Upper lobe of left lung (tissue), 6 donors: Measurements from ENCODE around the gene DLG5. TPM values are rescaled to one million over a fixed set of nuclear protein-coding genes. Genes with fewer than 3 reads are reported as not detected.
"Not testable (repeated sequence)": the region's sequence is repeated elsewhere in the genome, so short reads cannot be mapped to it uniquely, and the experiment has no call there.

Experiments used
- ATAC-seq, 2 donors: fragments of 200-7000 bp; cut with Tn5 transposase; one replicate each; pipeline ENCODE4 v1.9.1; 2022; ENCODE audit warnings: mild to moderate bottlenecking in 2 of 2, moderate library complexity in 2 of 2; ENCODE audit not compliant: low FRiP score in 2 of 2
- DNase-seq, 2 donors: peaks; one replicate each; pipeline ENCODE4 v3.0.0-alpha.2; 2019 to 2020
- H3K27ac ChIP-seq, 4 donors: fragments of 200-600 bp; sonication (generic); one replicate each; pipeline ENCODE4 v1.5.1; 2016 to 2019
- H3K27me3 ChIP-seq, 4 donors: fragments of 200-600 bp; sonication (generic); one replicate each; pipeline ENCODE4 v1.5.1; 2017 to 2019
- H3K36me3 ChIP-seq, 4 donors: fragments of 200-600 bp; sonication (generic); one replicate each; pipeline ENCODE4 v1.5.1; 2016 to 2019
- H3K4me1 ChIP-seq, 4 donors: fragments of 200-600 bp; sonication (generic); one replicate each; pipeline ENCODE4 v1.5.1; 2018 to 2019
- H3K4me3 ChIP-seq, 4 donors: fragments of 200-600 bp; sonication (generic); one replicate each; pipeline ENCODE4 v1.5.1; 2017 to 2019; ENCODE audit warnings: mild to moderate bottlenecking in 2 of 4, moderate library complexity in 1 of 4
- H3K9me3 ChIP-seq, 4 donors: fragments of 200-600 bp; sonication (generic); one replicate each; pipeline ENCODE4 v1.5.1; 2018 to 2019
- EP300 ChIP-seq, 4 donors: sonication (generic); formaldehyde crosslinking; IDR thresholded peaks; one replicate each; pipeline ENCODE4 v1.5.1; 2017; ENCODE audit warnings: antibody characterized with exemption in 4 of 4, control low read depth in 2 of 4
- POLR2A ChIP-seq, 4 donors: fragments of 450-650 bp; IDR thresholded peaks; one replicate each; pipeline ENCODE4 v1.5.1; 2016 to 2017; ENCODE audit warnings: antibody characterized with exemption in 4 of 4, mild to moderate bottlenecking in 2 of 4
- POLR2AphosphoS5 ChIP-seq, 2 donors: sonication (generic); formaldehyde crosslinking; IDR thresholded peaks; one replicate each; pipeline ENCODE4 v1.5.1; 2017; ENCODE audit warnings: antibody characterized with exemption in 2 of 2
- WGBS, 2 donors: methylation state at CpG; one replicate each; pipeline ENCODE4 v1.1.5; 2017 to 2018; 5-methylcytosine and 5-hydroxymethylcytosine counted together
- total RNA-seq, 6 donors: library from RNA; depleted of rRNA in 4 of 6; stranded (reverse); fragments of >200 nt in 4 of 6; gene quantifications; one replicate each; pipeline versions ENCODE4 v1.1.0 to v1.2.1, GENCODE V29; 2016 to 2021
- TF ChIP-seq, protein P1 (sequence below), 6 experiments: fragments of 450-650 bp in 4 of 6; fragments of 200-600 bp in 2 of 6; sonication (generic) in 2 of 6; IDR thresholded peaks; one replicate each; pipeline ENCODE4 v1.5.1; 2016 to 2019; ENCODE audit warnings: antibody characterized with exemption in 6 of 6
- donor health status: DM: no; HTN: no; CAD: no; lungs with moderate emphysema.
- donor health status: DM: no; HTN: yes; CAD: no; lungs with severe emphysema.

DLG5 gene
- total RNA-seq, 6 donors from 2014 or later = 14.6 to 51.3 (median 23.4) TPM

GRCh38 chr10:77770868-77771175 lies 155.7 kb downstream of the DLG5 start:
- no peaks in the 10 kb centered on the region for H3K36me3 ChIP-seq
- H3K27me3 ChIP-seq = no peaks in the 10 kb centered on the region
- 72 to 88% methylated on average over 4 to 7 of the region's 7 CpGs for WGBS, 2 donors
- TF ChIP-seq POLR2A (IDR thresholded peaks at IDR 0.05) = no peak
- no peak for TF ChIP-seq POLR2AphosphoS5 (IDR thresholded peaks at IDR 0.05)
- TF ChIP-seq, protein P1, sequence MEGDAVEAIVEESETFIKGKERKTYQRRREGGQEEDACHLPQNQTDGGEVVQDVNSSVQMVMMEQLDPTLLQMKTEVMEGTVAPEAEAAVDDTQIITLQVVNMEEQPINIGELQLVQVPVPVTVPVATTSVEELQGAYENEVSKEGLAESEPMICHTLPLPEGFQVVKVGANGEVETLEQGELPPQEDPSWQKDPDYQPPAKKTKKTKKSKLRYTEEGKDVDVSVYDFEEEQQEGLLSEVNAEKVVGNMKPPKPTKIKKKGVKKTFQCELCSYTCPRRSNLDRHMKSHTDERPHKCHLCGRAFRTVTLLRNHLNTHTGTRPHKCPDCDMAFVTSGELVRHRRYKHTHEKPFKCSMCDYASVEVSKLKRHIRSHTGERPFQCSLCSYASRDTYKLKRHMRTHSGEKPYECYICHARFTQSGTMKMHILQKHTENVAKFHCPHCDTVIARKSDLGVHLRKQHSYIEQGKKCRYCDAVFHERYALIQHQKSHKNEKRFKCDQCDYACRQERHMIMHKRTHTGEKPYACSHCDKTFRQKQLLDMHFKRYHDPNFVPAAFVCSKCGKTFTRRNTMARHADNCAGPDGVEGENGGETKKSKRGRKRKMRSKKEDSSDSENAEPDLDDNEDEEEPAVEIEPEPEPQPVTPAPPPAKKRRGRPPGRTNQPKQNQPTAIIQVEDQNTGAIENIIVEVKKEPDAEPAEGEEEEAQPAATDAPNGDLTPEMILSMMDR (IDR thresholded peaks at IDR 0.05) = no peak
- no peak for TF ChIP-seq EP300 (IDR thresholded peaks at IDR 0.05)
- H3K4me1 ChIP-seq = no peaks in the 10 kb centered on the region
- DNase-seq (no peak), ATAC-seq (no peak)
- no peak overlapping the region for H3K27ac ChIP-seq
- H3K9me3 ChIP-seq = no peaks in the 10 kb centered on the region
- no peak overlapping the region for H3K4me3 ChIP-seq

- Histone ChIP-seq H3K27ac (no peak overlapping the region), H3K4me3 (no peak overlapping the region), H3K9me3 (no peaks in the 10 kb centered on the region), H3K27me3 (no peaks in the 10 kb centered on the region), H3K4me1 (no peaks in the 10 kb centered on the region), H3K36me3 (no peaks in the 10 kb centered on the region)
- TF ChIP-seq, protein P1 (IDR thresholded peaks at IDR 0.05) = no peak
- TF ChIP-seq EP300 (IDR thresholded peaks at IDR 0.05) (no peak), POLR2AphosphoS5 (IDR thresholded peaks at IDR 0.05) (no peak), POLR2A (IDR thresholded peaks at IDR 0.05) (no peak)
- ATAC-seq (no peak), DNase-seq (no peak)
- WGBS, 2 donors = 78 to 84% methylated on average over 11 to 18 of the region's 18 CpGs
Measured at GRCh38 chr10:77770081-77770867, 156.3 kb downstream of the DLG5 start.

- no peak for DNase-seq
- no peak for ATAC-seq
- TF ChIP-seq POLR2A (IDR thresholded peaks at IDR 0.05) = no peak
- no peak for TF ChIP-seq POLR2AphosphoS5 (IDR thresholded peaks at IDR 0.05)
- TF ChIP-seq, protein P1 (IDR thresholded peaks at IDR 0.05) = no peak
- no peak for TF ChIP-seq EP300 (IDR thresholded peaks at IDR 0.05)
- WGBS, 2 donors = 86 to 96% methylated on average over 1 of the region's 1 CpG
- H3K4me1 ChIP-seq = no peaks in the 10 kb centered on the region
- no peaks in the 10 kb centered on the region for H3K27me3 ChIP-seq
- no peak overlapping the region for H3K4me3 ChIP-seq
- H3K27ac ChIP-seq = no peak overlapping the region
- H3K9me3 ChIP-seq = no peaks in the 10 kb centered on the region
- H3K36me3 ChIP-seq = no peaks in the 10 kb centered on the region
Measured at GRCh38 chr10:77768039-77768438, 158.5 kb downstream of the DLG5 start.

DNA sequence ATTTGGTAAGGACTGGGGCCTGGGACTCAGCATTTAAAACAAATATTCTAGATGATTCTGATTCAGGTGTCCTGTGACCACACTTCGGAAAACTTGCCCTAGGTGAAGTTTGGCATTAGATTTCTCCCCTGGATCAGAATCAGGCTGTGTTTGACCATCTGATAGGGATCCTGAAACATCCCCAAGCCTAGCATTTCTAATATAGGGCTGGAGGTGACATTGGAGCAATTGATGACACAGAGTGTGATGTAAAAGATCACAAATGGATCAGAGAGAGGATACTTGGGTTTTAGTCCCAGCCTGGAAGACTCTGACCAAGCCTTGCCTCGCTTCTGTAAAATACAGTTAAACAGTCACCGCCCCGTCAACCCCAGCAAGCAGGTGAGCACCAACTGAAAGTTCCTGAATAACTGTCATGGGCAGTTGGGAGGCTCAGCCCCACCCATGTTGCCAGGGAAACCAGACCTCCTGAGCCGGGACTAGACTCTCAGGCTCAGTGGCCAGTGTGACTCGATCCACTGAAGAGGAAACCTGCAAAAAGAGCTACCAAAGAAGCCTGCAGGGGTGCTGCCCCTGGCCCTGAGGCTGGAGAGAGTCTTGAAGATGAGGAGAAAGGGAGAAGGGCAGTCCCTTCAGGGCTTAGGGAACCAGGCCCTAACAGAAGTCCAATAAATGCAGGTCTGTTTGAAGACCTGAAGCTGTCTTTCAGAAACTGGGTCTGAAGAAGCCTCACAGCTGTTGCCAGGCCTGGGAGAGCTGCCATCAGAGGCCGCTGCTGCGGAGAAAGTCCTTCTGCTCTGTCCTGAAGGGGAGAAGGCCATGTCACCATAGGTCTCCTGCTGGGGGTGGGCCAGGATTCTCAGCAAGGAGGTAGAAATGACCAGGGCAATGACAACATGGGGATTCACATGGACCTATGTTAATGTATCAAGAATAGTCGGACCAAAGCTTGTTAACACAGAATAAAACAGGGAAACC lies 162.8 kb downstream of the DLG5 start:
- no peaks in the 10 kb centered on the region for H3K27me3 ChIP-seq

DNA sequence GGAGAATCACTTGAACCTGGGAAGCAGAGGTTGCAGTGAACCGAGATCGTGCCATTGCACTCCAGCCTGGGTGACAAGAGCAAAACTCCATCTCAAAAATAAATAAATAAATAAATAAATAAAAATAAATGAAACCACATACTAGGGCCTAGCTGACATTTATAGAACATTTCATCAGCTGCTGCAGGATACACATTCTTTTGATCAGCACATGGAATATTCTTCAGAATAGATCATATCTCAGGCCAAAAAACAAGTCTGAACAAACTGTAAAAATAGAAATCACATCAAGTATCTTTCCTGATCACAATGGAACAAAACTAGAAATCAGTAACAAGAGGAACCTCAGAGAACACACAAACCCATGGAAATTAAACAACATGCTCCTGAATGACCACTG lies 168.1 kb downstream of the DLG5 start:
- not testable (repeated sequence) for H3K4me3 ChIP-seq, H3K27ac ChIP-seq, H3K4me1 ChIP-seq, ATAC-seq, H3K27me3 ChIP-seq, DNase-seq, H3K36me3 ChIP-seq, H3K9me3 ChIP-seq
- 94 to 98% methylated on average over 2 of the region's 2 CpGs for WGBS, 2 donors

More for the DNA sequence above, 162.8 kb downstream of the DLG5 start:
- ATAC-seq = no peak
- DNase-seq = no peak
- H3K27ac ChIP-seq = no peak overlapping the region
- no peaks in the 10 kb centered on the region for H3K4me1 ChIP-seq
- no peaks in the 10 kb centered on the region for H3K36me3 ChIP-seq
- no peaks in the 10 kb centered on the region for H3K9me3 ChIP-seq
- H3K4me3 ChIP-seq = no peak overlapping the region
- 67 to 75% methylated on average over 8 to 9 of the region's 9 CpGs for WGBS, 2 donors
- TF ChIP-seq EP300 (IDR thresholded peaks at IDR 0.05) (no peak), POLR2AphosphoS5 (IDR thresholded peaks at IDR 0.05) (no peak), POLR2A (IDR thresholded peaks at IDR 0.05) (no peak)
- TF ChIP-seq, protein P1 (IDR thresholded peaks at IDR 0.05) = no peak
